A549 (cell line): ENCODE measurements around the gene TMEM115.

ENCODE experiments used
- CBX8 ChIP-seq: fragments of 200-600 bp; sonication (generic); IDR thresholded peaks from 2 replicates; pipeline ENCODE4 v1.6.1; 2016
- CHD2 ChIP-seq: fragments of 150-350 bp; IDR thresholded peaks from 2 replicates; pipeline ENCODE4 v1.6.1; 2014; ENCODE audit warnings: low read length; ENCODE audit not compliant: partially characterized antibody
- CTCF ChIP-seq: fragments of >200 bp; sonication (Bioruptor Twin); formaldehyde crosslinking; IDR thresholded peaks from 3 replicates; pipeline ENCODE4 v1.5.1; 2016
- ESRRA ChIP-seq: fragments of 150-350 bp; IDR thresholded peaks from 2 replicates; pipeline ENCODE4 v1.6.1; 2014; ENCODE audit warnings: mild to moderate bottlenecking, low read length, borderline replicate concordance
- MAX ChIP-seq: IDR thresholded peaks from 2 replicates; pipeline ENCODE4 v1.6.1; 2012
- POLR2AphosphoS2 ChIP-seq: conservative IDR thresholded peaks from 2 replicates; pipeline ENCODE4 v1.6.1; 2012; ENCODE audit warnings: low read length, improper control_type of control experiment, inconsistent platforms
- RCOR1 ChIP-seq: fragments of 150-350 bp; IDR thresholded peaks from 2 replicates; pipeline ENCODE4 v1.6.1; 2014; ENCODE audit warnings: antibody characterized with exemption, low read length, low read depth
- USF2 ChIP-seq: fragments of 450-650 bp; IDR thresholded peaks from 2 replicates; pipeline ENCODE4 v1.6.1; 2014; ENCODE audit warnings: antibody characterized with exemption

GRCh38 chr3:50353245-50354004 lies 5.9 kb downstream of the TMEM115 start:
- TF ChIP-seq RCOR1 (no peak), CHD2 (no peak), ESRRA (no peak), CBX8 (no peak), USF2 (no peak), POLR2AphosphoS2 (no peak), CTCF (no peak), MAX (no peak)
